Osteocyte (in vitro differentiated cells): ENCODE measurements around the gene ZBTB17. TPM values are rescaled to one million over a fixed set of nuclear protein-coding genes. Genes with fewer than 3 reads are reported as not detected.
A peak's percentile ranks its signal among the peaks of the same experiment; 100 is the strongest.

Source experiments
- DNase-seq: peaks from one replicate; pipeline ENCODE4 v3.0.0; 2021; ENCODE audit warnings: mixed read lengths; ENCODE audit not compliant: unreplicated experiment; ENCODE audit errors: extremely low spot score
- H3K27ac Mint-ChIP-seq: one replicate; pipeline ENCODE4 v1.8.0; 2021; ENCODE audit warnings: mild to moderate bottlenecking, mixed read lengths; ENCODE audit not compliant: unreplicated experiment
- H3K27me3 Mint-ChIP-seq: one replicate; pipeline ENCODE4 v1.8.0; 2021; ENCODE audit warnings: mixed read lengths; ENCODE audit not compliant: unreplicated experiment
- H3K36me3 Mint-ChIP-seq: one replicate; pipeline ENCODE4 v1.8.0; 2021; ENCODE audit warnings: mixed read lengths; ENCODE audit not compliant: unreplicated experiment
- H3K4me1 Mint-ChIP-seq: one replicate; pipeline ENCODE4 v1.8.0; 2021; ENCODE audit warnings: mixed read lengths; ENCODE audit not compliant: unreplicated experiment
- H3K4me3 Mint-ChIP-seq: one replicate; pipeline ENCODE4 v1.8.0; 2021; ENCODE audit warnings: mild to moderate bottlenecking, moderate library complexity, mixed read lengths; ENCODE audit not compliant: unreplicated experiment
- H3K9me3 Mint-ChIP-seq: one replicate; pipeline ENCODE4 v1.8.0; 2021; ENCODE audit warnings: mixed read lengths; ENCODE audit not compliant: unreplicated experiment
- total RNA-seq: library from RNA; stranded (reverse); gene quantifications from 2 replicates; pipeline ENCODE4 v1.2.1, GENCODE V29; 2021
- TF ChIP-seq, protein P1 (sequence below): fragments of 200-600 bp; sonication (generic); IDR thresholded peaks from 2 replicates; pipeline ENCODE4 v1.5.0; 2021; ENCODE audit warnings: antibody characterized with exemption, mild to moderate bottlenecking, moderate library complexity

Gene ZBTB17
- total RNA-seq, 1 donor from 2014 or later, result 37.2 TPM

DNA sequence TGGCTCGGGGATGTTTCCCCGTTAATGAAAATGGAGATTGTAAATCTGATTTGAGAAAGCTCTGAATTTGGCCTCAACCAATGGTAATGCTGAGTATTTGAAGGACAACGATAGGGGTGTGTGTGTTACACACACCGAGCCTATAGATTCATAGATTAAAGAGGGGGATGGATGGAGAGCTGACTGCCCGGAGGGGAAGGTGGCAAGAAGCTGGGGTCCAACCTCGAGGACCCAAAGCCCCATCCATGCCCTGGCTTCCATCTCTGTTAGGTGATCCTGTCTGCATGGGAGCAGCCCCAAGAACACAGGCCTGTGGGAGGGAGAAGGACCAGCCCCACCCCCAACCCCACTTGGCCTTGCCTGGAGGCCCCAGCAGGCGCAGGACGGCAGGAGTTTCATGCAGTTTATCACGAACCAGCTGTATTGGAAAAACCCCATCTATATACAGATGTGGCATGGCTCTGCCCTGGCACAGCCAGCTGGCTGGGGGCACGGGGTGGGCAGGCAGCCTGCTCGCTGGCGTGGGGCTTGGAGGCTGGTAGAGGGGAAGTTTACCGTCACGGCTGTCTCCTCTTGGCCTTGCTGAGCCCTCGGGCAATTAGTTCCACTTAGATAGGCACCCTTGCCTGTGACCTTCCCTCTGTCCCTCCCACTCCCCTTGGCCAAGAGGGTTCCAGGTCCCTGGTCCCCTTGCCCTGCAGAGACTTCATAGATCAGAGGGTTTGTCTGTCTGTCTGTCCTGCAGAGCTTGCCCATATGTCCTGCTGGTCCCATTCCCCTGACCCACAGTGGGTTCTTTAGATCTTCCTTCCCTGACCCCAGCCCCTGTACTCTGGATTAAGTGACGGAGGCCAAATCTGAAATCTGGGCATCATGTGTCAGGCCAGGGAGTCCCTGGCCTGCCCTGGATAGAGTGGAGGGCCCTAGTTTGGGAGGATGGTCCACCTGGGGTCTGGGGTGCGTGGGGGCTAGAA lies 38.9 kb upstream of the ZBTB17 start:
- Mint-ChIP-seq H3K36me3 (no peaks in the 10 kb centered on the region), H3K4me3 (no peak overlapping the region), H3K4me1 (peaks cover 62% of the 10 kb centered on the region), H3K27me3 (no peaks in the 10 kb centered on the region), H3K9me3 (no peaks in the 10 kb centered on the region), H3K27ac (peak overlapping the region; percentile 38)
- no peak for DNase-seq
- TF ChIP-seq, protein P1, sequence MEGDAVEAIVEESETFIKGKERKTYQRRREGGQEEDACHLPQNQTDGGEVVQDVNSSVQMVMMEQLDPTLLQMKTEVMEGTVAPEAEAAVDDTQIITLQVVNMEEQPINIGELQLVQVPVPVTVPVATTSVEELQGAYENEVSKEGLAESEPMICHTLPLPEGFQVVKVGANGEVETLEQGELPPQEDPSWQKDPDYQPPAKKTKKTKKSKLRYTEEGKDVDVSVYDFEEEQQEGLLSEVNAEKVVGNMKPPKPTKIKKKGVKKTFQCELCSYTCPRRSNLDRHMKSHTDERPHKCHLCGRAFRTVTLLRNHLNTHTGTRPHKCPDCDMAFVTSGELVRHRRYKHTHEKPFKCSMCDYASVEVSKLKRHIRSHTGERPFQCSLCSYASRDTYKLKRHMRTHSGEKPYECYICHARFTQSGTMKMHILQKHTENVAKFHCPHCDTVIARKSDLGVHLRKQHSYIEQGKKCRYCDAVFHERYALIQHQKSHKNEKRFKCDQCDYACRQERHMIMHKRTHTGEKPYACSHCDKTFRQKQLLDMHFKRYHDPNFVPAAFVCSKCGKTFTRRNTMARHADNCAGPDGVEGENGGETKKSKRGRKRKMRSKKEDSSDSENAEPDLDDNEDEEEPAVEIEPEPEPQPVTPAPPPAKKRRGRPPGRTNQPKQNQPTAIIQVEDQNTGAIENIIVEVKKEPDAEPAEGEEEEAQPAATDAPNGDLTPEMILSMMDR, result no peak

DNA sequence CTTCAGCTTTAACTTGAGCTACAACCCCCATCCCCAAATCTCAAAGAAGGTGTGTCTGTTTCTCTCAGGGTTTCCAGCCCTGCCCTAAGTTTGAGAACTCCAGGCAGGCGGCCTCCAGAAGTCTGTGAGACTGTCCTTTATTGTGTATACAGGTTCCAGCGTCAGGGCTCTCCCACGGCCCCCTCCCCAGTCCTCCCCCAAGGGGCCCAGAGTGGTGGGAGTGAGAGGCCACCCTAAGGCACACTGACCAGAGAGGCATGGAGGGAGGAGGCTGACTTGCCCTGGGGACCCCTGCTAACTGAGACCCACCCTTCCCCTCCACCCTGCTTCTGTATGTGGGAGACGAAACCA lies 38.0 kb upstream of the ZBTB17 start:
- H3K27ac Mint-ChIP-seq, result peak overlapping the region; percentile 84
- TF ChIP-seq, protein P1, result no peak

DNA sequence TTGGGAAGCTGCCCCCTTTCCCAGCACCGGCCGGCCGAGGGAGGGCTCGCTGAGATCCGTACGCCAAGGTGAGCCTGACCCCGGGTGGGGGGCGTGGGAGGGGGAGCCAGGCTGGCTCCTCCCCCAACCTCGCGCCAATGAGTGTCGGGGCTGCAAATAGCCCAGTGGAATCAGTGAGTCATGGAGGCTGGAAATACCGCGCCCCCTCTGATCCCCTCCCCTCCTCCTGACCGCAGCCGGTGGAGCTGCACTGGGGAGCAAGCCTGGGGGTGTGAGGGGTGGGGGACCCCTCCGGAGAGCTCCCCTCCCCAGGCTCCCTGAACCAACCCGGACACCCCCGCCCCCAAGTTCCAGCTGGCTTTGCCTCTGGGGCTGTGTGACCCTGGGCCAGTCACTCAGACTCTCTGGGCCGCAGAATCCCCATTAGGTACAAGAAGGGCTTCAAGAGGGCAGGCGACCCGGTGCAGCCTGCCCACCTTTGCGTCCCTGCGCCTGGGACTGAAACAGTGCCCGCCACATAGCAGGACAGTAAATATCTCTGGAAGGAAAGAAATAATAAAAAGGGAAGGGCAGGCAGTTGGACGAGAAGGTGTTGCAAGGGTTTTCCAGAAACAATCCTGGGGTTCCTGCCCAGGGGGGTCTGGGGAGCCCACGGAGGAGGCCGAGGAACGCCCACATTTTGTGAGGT lies 37.5 kb upstream of the ZBTB17 start:
- Mint-ChIP-seq H3K27me3 (no peaks in the 10 kb centered on the region), H3K4me3 (no peak overlapping the region), H3K9me3 (no peaks in the 10 kb centered on the region), H3K36me3 (no peaks in the 10 kb centered on the region), H3K4me1 (peaks cover 50% of the 10 kb centered on the region), H3K27ac (peak overlapping the region; percentile 84)
- TF ChIP-seq, protein P1, result no peak
- DNase-seq, result no peak

More for the DNA sequence above, 38.0 kb upstream of the ZBTB17 start:
- no peaks in the 10 kb centered on the region for H3K9me3 Mint-ChIP-seq
- no peaks in the 10 kb centered on the region for H3K27me3 Mint-ChIP-seq
- peaks cover 53% of the 10 kb centered on the region for H3K4me1 Mint-ChIP-seq
- no peaks in the 10 kb centered on the region for H3K36me3 Mint-ChIP-seq
- no peak overlapping the region for H3K4me3 Mint-ChIP-seq
- DNase-seq, result no peak

DNA sequence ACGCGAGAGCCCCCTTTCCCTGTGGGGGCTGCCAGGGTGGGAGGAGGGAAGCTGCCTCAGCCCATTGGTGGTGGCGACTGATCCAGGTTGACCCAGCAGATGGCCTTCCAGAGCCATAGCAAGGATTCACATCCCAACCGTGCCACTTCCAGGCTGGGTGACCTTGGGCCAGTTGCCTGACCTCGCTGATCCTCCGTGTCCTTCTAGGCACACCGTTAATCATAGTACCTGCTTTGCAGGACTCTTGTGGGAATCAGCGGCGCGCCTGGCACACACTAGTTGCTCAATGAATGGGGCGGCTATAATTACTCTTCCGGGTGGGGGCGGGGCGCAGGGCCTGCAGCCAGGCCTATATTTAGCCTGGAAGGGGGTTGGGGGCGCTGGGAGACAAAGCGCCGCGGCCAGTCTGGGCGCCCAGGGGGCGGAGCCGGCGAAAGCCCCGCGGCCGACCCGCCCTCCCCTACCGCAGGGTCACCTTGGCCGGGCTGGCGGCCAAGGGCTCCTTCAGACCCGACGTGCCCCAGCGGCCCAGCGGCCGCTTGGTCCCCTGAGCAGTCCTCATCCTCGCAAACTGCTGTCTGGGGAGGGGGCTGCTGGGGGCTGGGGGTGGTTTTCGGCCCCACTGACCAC lies 36.8 kb upstream of the ZBTB17 start:
- Mint-ChIP-seq H3K36me3 (no peaks in the 10 kb centered on the region), H3K4me1 (peaks cover 43% of the 10 kb centered on the region)
- DNase-seq, result no peak

More for the DNA sequence above, 36.8 kb upstream of the ZBTB17 start:
- Mint-ChIP-seq H3K4me3 (no peak overlapping the region), H3K9me3 (no peaks in the 10 kb centered on the region), H3K27me3 (no peaks in the 10 kb centered on the region), H3K27ac (no peak overlapping the region)
- TF ChIP-seq, protein P1, result no peak
